OCI-LY3 (cell line): ENCODE measurements around the gene FAM20B.

Experiments used
- H2AFZ ChIP-seq: fragments of 200-600, 300-600 bp; shearing (Covaris generic); 2 replicates; pipeline ENCODE4 v1.6.0; 2014; ENCODE audit warnings: antibody characterized with exemption, low read depth, low read length
- H3K27ac ChIP-seq: fragments of 200-600, 300-600 bp; sonication (generic); 2 replicates; pipeline ENCODE4 v1.5.1; 2014; ENCODE audit warnings: mild to moderate bottlenecking, low read length, moderate library complexity, mixed read lengths
- H3K27me3 ChIP-seq: fragments of 200-600, 300-600 bp; sonication (generic); 2 replicates; pipeline ENCODE4 v1.6.1; 2014; ENCODE audit warnings: low read depth, low read length, mixed read lengths
- H3K36me3 ChIP-seq: fragments of 200-600, 300-600 bp; sonication (generic); replicated peaks from 2 replicates; pipeline ENCODE3; 2014; ENCODE audit warnings: low read depth, low read length, mixed read lengths
- H3K4me1 ChIP-seq: fragments of 300-600, 200-600 bp; sonication (generic); 2 replicates; pipeline ENCODE4 v1.6.1; 2014; ENCODE audit warnings: low read length, mixed read lengths
- H3K4me2 ChIP-seq: fragments of 200-600, 300-600 bp; sonication (generic); 2 replicates; pipeline ENCODE4 v1.6.1; 2014; ENCODE audit warnings: low read length, mixed read lengths
- H3K4me3 ChIP-seq: fragments of 300-600, 200-600 bp; sonication (generic); 2 replicates; pipeline ENCODE4 v1.5.1; 2014; ENCODE audit warnings: antibody characterized with exemption, mild to moderate bottlenecking, low read length, moderate library complexity
- H3K79me2 ChIP-seq: fragments of 300-600, 200-600 bp; shearing (Covaris generic); 2 replicates; pipeline ENCODE4 v1.6.1; 2014; ENCODE audit warnings: mild to moderate bottlenecking, low read length, mixed read lengths
- H3K9ac ChIP-seq: fragments of 300-600, 200-600 bp; shearing (Covaris generic); 2 replicates; pipeline ENCODE4 v1.6.0; 2014; ENCODE audit warnings: mild to moderate bottlenecking, low read length, moderate library complexity
- H3K9me3 ChIP-seq: fragments of 200-600, 300-600 bp; shearing (Covaris generic); 2 replicates; pipeline ENCODE4 v1.6.1; 2014; ENCODE audit warnings: low read length, mixed read lengths; ENCODE audit not compliant: insufficient read depth
- H4K20me1 ChIP-seq: fragments of 200-600, 300-600 bp; sonication (generic); 2 replicates; pipeline ENCODE4 v1.6.1; 2016; ENCODE audit warnings: low read length, mixed read lengths; ENCODE audit not compliant: insufficient read depth
- EZH2phosphoT487 ChIP-seq: fragments of 200-600 bp; shearing (Covaris generic); IDR thresholded peaks from 2 replicates; pipeline ENCODE4 v1.6.1; 2018; ENCODE audit warnings: antibody characterized with exemption, mixed run types, low read depth
- TF ChIP-seq, protein P1 (sequence below): fragments of 200-600, 300-600 bp; sonication (generic); IDR thresholded peaks from 2 replicates; pipeline ENCODE4 v1.5.1; 2014; ENCODE audit warnings: antibody characterized with exemption, low read length, low read depth

Gene FAM20B

DNA sequence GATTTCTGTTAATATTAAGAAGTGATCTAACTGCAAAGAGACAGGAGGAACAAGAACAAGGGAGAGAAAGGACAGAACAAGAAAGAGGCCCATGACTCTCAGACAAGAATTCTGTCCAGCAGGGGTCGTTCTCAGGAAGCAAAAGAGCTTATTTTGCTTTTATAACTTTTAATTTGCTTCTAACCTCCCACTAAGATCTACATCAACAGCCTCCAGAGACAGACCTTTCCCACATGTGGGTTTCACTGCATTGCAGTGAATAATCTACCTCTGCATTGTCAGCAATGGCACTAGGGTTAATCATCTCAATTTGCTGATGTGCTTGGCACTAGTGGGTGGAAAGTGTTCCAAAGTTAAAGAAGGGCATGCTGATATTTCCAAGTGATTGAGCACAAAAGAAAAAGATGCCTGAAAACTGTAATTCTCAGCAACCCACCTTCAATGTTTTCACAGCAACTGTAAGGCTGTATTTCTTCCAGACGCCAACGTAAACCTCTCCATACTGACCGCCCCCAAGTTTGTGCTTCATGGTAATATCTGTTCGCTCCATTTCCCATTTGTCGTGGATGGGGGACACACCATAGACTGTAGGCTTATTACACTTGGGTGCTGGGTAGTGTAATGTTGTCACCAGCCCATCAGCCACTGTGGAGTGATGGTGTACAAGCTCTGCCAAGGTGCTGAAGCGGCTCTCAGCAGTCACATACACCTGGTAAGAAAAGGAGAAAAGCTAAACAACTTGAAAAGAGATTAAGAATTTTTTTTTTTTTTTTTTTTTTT, 95.7 kb downstream of the FAM20B start:
- Histone ChIP-seq H3K27ac (no peak overlapping the region), H3K4me2 (no peak overlapping the region), H3K36me3 (peaks cover 19% of the 10 kb centered on the region), H3K4me3 (no peak overlapping the region), H3K79me2 (no peaks in the 10 kb centered on the region), H3K9ac (no peak overlapping the region), H3K4me1 (no peaks in the 10 kb centered on the region), H4K20me1 (no peaks in the 10 kb centered on the region), H3K27me3 (no peaks in the 10 kb centered on the region), H2AFZ (no peak overlapping the region), H3K9me3 (no peaks in the 10 kb centered on the region)
- no peak for TF ChIP-seq EZH2phosphoT487
- TF ChIP-seq, protein P1, sequence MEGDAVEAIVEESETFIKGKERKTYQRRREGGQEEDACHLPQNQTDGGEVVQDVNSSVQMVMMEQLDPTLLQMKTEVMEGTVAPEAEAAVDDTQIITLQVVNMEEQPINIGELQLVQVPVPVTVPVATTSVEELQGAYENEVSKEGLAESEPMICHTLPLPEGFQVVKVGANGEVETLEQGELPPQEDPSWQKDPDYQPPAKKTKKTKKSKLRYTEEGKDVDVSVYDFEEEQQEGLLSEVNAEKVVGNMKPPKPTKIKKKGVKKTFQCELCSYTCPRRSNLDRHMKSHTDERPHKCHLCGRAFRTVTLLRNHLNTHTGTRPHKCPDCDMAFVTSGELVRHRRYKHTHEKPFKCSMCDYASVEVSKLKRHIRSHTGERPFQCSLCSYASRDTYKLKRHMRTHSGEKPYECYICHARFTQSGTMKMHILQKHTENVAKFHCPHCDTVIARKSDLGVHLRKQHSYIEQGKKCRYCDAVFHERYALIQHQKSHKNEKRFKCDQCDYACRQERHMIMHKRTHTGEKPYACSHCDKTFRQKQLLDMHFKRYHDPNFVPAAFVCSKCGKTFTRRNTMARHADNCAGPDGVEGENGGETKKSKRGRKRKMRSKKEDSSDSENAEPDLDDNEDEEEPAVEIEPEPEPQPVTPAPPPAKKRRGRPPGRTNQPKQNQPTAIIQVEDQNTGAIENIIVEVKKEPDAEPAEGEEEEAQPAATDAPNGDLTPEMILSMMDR: peak; percentile 87

GRCh38 chr1:179124873-179125272, 99.2 kb downstream of the FAM20B start:
- Histone ChIP-seq H3K27ac (no peak overlapping the region), H3K27me3 (no peaks in the 10 kb centered on the region)

More at GRCh38 chr1:179124873-179125272, 99.2 kb downstream of the FAM20B start:
- Histone ChIP-seq H3K79me2 (peaks cover 6% of the 10 kb centered on the region), H3K4me1 (peaks cover 8% of the 10 kb centered on the region), H3K4me3 (no peak overlapping the region), H3K9me3 (no peaks in the 10 kb centered on the region), H3K36me3 (peaks cover 2% of the 10 kb centered on the region), H3K4me2 (no peak overlapping the region), H4K20me1 (no peaks in the 10 kb centered on the region), H2AFZ (no peak overlapping the region), H3K9ac (no peak overlapping the region)
- TF ChIP-seq, protein P1: no peak
- TF ChIP-seq EZH2phosphoT487: no peak
